Activated CD4-positive, alpha-beta memory T cell treated with anti-CD3 and anti-CD28 coated beads for 36 hours (primary cell): Measurements from ENCODE around the gene MAP1LC3B. TPM values are rescaled to one million over a fixed set of nuclear protein-coding genes. Genes with fewer than 3 reads are reported as not detected.

Experiments used
- CTCF ChIA-PET: fragments of 350-600 bp; sonication (Branson Sonifier 250); formaldehyde crosslinking; loops from one replicate; lab custom pipeline; 2021; ENCODE audit warnings: antibody characterized with exemption, inconsistent platforms; lab: Charles Lee
- POLR2A ChIA-PET: fragments of 350-600 bp; sonication (Branson Sonifier 250); formaldehyde crosslinking; loops from one replicate; lab custom pipeline; 2021; ENCODE audit warnings: antibody characterized with exemption; lab: Charles Lee
- DNase-seq: peaks from one replicate; pipeline ENCODE4 v3.0.0-alpha.2; 2020
- H3K27ac Mint-ChIP-seq: one replicate; pipeline ENCODE4 v1.8.0; 2021; ENCODE audit warnings: mixed read lengths
- H3K27me3 Mint-ChIP-seq: one replicate; pipeline ENCODE4 v1.8.0; 2021; ENCODE audit warnings: mixed read lengths
- H3K36me3 Mint-ChIP-seq: one replicate; pipeline ENCODE4 v1.8.0; 2021; ENCODE audit warnings: mixed read lengths
- H3K4me1 Mint-ChIP-seq: one replicate; pipeline ENCODE4 v1.8.0; 2021; ENCODE audit warnings: low read depth, mixed read lengths
- H3K4me3 Mint-ChIP-seq: one replicate; pipeline ENCODE4 v1.8.0; 2021; ENCODE audit warnings: mild to moderate bottlenecking, mixed read lengths
- H3K9me3 Mint-ChIP-seq: one replicate; pipeline ENCODE4 v1.8.0; 2021; ENCODE audit warnings: mixed read lengths
- intact Hi-C: fragments of 100-400 bp; cut with micrococcal nuclease; formaldehyde crosslinking; loops from one replicate; pipeline ENCODE4 v1.15.1; 2023
- total RNA-seq, 2 experiments: library from RNA; stranded (reverse); gene quantifications; one replicate each; pipeline ENCODE4 v1.2.3, GENCODE V29; 2021

The MAP1LC3B gene
- total RNA-seq, 2 experiments from 2014 or later, result 69.3 to 72.5 TPM

GRCh38 chr16:87425941-87426340, 33.8 kb downstream of the MAP1LC3B start:
- H3K9me3 Mint-ChIP-seq, result no peaks in the 10 kb centered on the region
- H3K27ac Mint-ChIP-seq, result no peak overlapping the region
- intact Hi-C loops, result no loop called here
- no peak for DNase-seq
- H3K4me1 Mint-ChIP-seq, result no peaks in the 10 kb centered on the region
- H3K27me3 Mint-ChIP-seq, result no peaks in the 10 kb centered on the region
- ChIA-PET POLR2A (no interaction called here), CTCF (no interaction called here)
- H3K4me3 Mint-ChIP-seq, result no peak overlapping the region
- peaks cover 17% of the 10 kb centered on the region for H3K36me3 Mint-ChIP-seq

GRCh38 chr16:87426423-87427215, 34.5 kb downstream of the MAP1LC3B start:
- DNase-seq, result no peak
- Mint-ChIP-seq H3K4me3 (no peak overlapping the region), H3K9me3 (no peaks in the 10 kb centered on the region), H3K4me1 (no peaks in the 10 kb centered on the region), H3K36me3 (peaks cover 16% of the 10 kb centered on the region), H3K27ac (no peak overlapping the region), H3K27me3 (no peaks in the 10 kb centered on the region)
- POLR2A ChIA-PET, result no interaction called here
- intact Hi-C loops, result no loop called here
- CTCF ChIA-PET, result interaction anchor here (0.7 kb wide), 1 partner anchor 28 kb away, joined by 3 read pairs; no protein-coding TSS in a partner anchor

- peaks cover 20% of the 10 kb centered on the region for H3K4me1 Mint-ChIP-seq
- no peak for DNase-seq
- no peaks in the 10 kb centered on the region for H3K9me3 Mint-ChIP-seq
- no peak overlapping the region for H3K27ac Mint-ChIP-seq
- H3K27me3 Mint-ChIP-seq, result no peaks in the 10 kb centered on the region
- peaks cover 8% of the 10 kb centered on the region for H3K36me3 Mint-ChIP-seq
- intact Hi-C loops, result no loop called here
- ChIA-PET POLR2A (no interaction called here), CTCF (interaction anchor here (1.6 kb wide), 1 partner anchor 15 kb away, joined by 4 read pairs; no protein-coding TSS in a partner anchor)
- H3K4me3 Mint-ChIP-seq, result no peak overlapping the region
Measured at GRCh38 chr16:87431926-87432325, 39.8 kb downstream of the MAP1LC3B start.

- Mint-ChIP-seq H3K36me3 (peaks cover 8% of the 10 kb centered on the region), H3K27me3 (no peaks in the 10 kb centered on the region), H3K4me1 (peaks cover 20% of the 10 kb centered on the region), H3K4me3 (no peak overlapping the region), H3K9me3 (no peaks in the 10 kb centered on the region), H3K27ac (no peak overlapping the region)
- POLR2A ChIA-PET, result no interaction called here
- CTCF ChIA-PET, result interaction anchor here (1.1 to 1.6 kb wide), 2 partner anchors 16 to 204 kb away, joined by 4 to 6 read pairs; no protein-coding TSS in a partner anchor
- no peak for DNase-seq
- intact Hi-C loops, result no loop called here
Measured at GRCh38 chr16:87432330-87432915, 40.3 kb downstream of the MAP1LC3B start.

- ChIA-PET POLR2A (no interaction called here), CTCF (no interaction called here)
- intact Hi-C loops, result no loop called here
- no peak for DNase-seq
- no peak overlapping the region for H3K27ac Mint-ChIP-seq
- H3K36me3 Mint-ChIP-seq, result peaks cover 8% of the 10 kb centered on the region
- H3K27me3 Mint-ChIP-seq, result no peaks in the 10 kb centered on the region
- H3K4me1 Mint-ChIP-seq, result peaks cover 20% of the 10 kb centered on the region
- H3K9me3 Mint-ChIP-seq, result no peaks in the 10 kb centered on the region
- H3K4me3 Mint-ChIP-seq, result no peak overlapping the region
Measured at GRCh38 chr16:87434146-87434667, 42.1 kb downstream of the MAP1LC3B start.

- intact Hi-C loops, result loop anchor here (1.0 to 5.0 kb wide), 3 partner anchors 29 to 58 kb away; partner anchors contain the start of genes MAP1LC3B and ZCCHC14
- Mint-ChIP-seq H3K27me3 (no peaks in the 10 kb centered on the region), H3K4me3 (peak overlapping the region; percentile 26), H3K9me3 (no peaks in the 10 kb centered on the region), H3K4me1 (peaks cover 20% of the 10 kb centered on the region), H3K27ac (no peak overlapping the region), H3K36me3 (peaks cover 5% of the 10 kb centered on the region)
- CTCF ChIA-PET, result interaction anchor here (1.1 to 1.2 kb wide), 2 partner anchors 34 to 200 kb away, joined by 3 to 5 read pairs; no protein-coding TSS in a partner anchor
- POLR2A ChIA-PET, result interaction anchor here (0.8 to 1.7 kb wide), 3 partner anchors 22 to 52 kb away, joined by 3 to 6 read pairs (median 4); partner anchors contain the start of gene FBXO31
- no peak for DNase-seq
Measured at GRCh38 chr16:87435372-87436224, 43.5 kb downstream of the MAP1LC3B start.

GRCh38 chr16:87436225-87437172, 44.4 kb downstream of the MAP1LC3B start:
- CTCF ChIA-PET, result interaction anchor here (1.0 to 3.6 kb wide), 4 partner anchors 20 to 199 kb away, joined by 3 to 11 read pairs (median 4); no protein-coding TSS in a partner anchor
- Mint-ChIP-seq H3K9me3 (no peaks in the 10 kb centered on the region), H3K27me3 (no peaks in the 10 kb centered on the region), H3K36me3 (peaks cover 3% of the 10 kb centered on the region), H3K27ac (peak overlapping the region; percentile 61), H3K4me1 (peaks cover 20% of the 10 kb centered on the region), H3K4me3 (peak overlapping the region; percentile 38)
- DNase-seq, result peak; percentile 74
- intact Hi-C loops, result loop anchor here (1.0 to 5.0 kb wide), 3 partner anchors 28 to 57 kb away; partner anchors contain the start of genes MAP1LC3B and ZCCHC14
- POLR2A ChIA-PET, result interaction anchor here (1.0 to 1.7 kb wide), 3 partner anchors 21 to 53 kb away, joined by 3 to 6 read pairs (median 4); partner anchors contain the start of gene FBXO31

GRCh38 chr16:87437327-87437726, 45.2 kb downstream of the MAP1LC3B start:
- Mint-ChIP-seq H3K27ac (no peak overlapping the region), H3K4me1 (peaks cover 23% of the 10 kb centered on the region), H3K4me3 (no peak overlapping the region), H3K9me3 (no peaks in the 10 kb centered on the region), H3K27me3 (no peaks in the 10 kb centered on the region), H3K36me3 (peaks cover 1% of the 10 kb centered on the region)
- ChIA-PET POLR2A (interaction anchor here (1.0 to 1.7 kb wide), 3 partner anchors 20 to 54 kb away, joined by 3 to 6 read pairs (median 4); partner anchors contain the start of gene FBXO31), CTCF (interaction anchor here (1.0 to 3.6 kb wide), 2 partner anchors 21 to 199 kb away, joined by 4 to 11 read pairs; no protein-coding TSS in a partner anchor)
- no peak for DNase-seq
- intact Hi-C loops, result loop anchor here (2.0 to 5.0 kb wide), 2 partner anchors 27 to 45 kb away; partner anchors contain the start of gene MAP1LC3B

- Mint-ChIP-seq H3K36me3 (peaks cover 6% of the 10 kb centered on the region), H3K4me3 (no peak overlapping the region), H3K9me3 (no peaks in the 10 kb centered on the region), H3K4me1 (peaks cover 29% of the 10 kb centered on the region), H3K27ac (no peak overlapping the region), H3K27me3 (no peaks in the 10 kb centered on the region)
- no peak for DNase-seq
- CTCF ChIA-PET, result interaction anchor here (0.6 to 3.6 kb wide), 3 partner anchors 21 to 198 kb away, joined by 3 to 11 read pairs (median 4); no protein-coding TSS in a partner anchor
- POLR2A ChIA-PET, result no interaction called here
- intact Hi-C loops, result loop anchor here (2.0 to 5.0 kb wide), 2 partner anchors 27 to 46 kb away; partner anchors contain the start of gene MAP1LC3B
Measured at GRCh38 chr16:87437911-87438610, 45.9 kb downstream of the MAP1LC3B start.

GRCh38 chr16:87438611-87438985, 46.5 kb downstream of the MAP1LC3B start:
- Mint-ChIP-seq H3K27me3 (no peaks in the 10 kb centered on the region), H3K4me3 (no peak overlapping the region), H3K4me1 (peaks cover 29% of the 10 kb centered on the region), H3K27ac (no peak overlapping the region), H3K9me3 (no peaks in the 10 kb centered on the region), H3K36me3 (peaks cover 6% of the 10 kb centered on the region)
- intact Hi-C loops, result loop anchor here (5.0 kb wide), 1 partner anchor 46 kb away; the partner anchor contains the start of gene MAP1LC3B
- no peak for DNase-seq
- ChIA-PET POLR2A (no interaction called here), CTCF (interaction anchor here (0.6 to 3.6 kb wide), 3 partner anchors 21 to 198 kb away, joined by 3 to 11 read pairs (median 4); no protein-coding TSS in a partner anchor)
